IMR-90 (cell line): ENCODE results near the gene FNDC3B. TPM values are rescaled to one million over a fixed set of nuclear protein-coding genes. Genes with fewer than 3 reads are reported as not detected.

Source experiments
- ATAC-seq: fragments of 200-7000 bp; cut with Tn5 transposase; 2 replicates; pipeline ENCODE4 v1.9.1; 2020; ENCODE audit warnings: low read depth, mild to moderate bottlenecking, moderate library complexity
- BruUV-seq: library from RNA; stranded (reverse); fragments of 400-500 nt; replicated peaks from 2 replicates; lab custom pipeline; 2021; lab: Mats Ljungman, UMichigan
- CTCF ChIA-PET: fragments of 300-600 bp; formaldehyde crosslinking; extraction: SDS; loops from one replicate; lab custom pipeline; 2021; ENCODE audit warnings: antibody characterized with exemption; lab: Yijun Ruan, JAX
- POLR2A ChIA-PET: fragments of 300-600 bp; sonication (Branson Sonifier 250); formaldehyde crosslinking; loops from one replicate; lab custom pipeline; 2022; ENCODE audit warnings: antibody characterized with exemption; ENCODE audit not compliant: unreplicated experiment; lab: Charles Lee
- DNase-seq: peaks from one replicate; pipeline ENCODE4 v3.0.0; 2013
- H2AFZ ChIP-seq: replicated peaks from 2 replicates; pipeline ENCODE3; 2013; ENCODE audit warnings: low read length, mild to moderate bottlenecking; ENCODE audit not compliant: poor library complexity
- H2AK5ac ChIP-seq: 2 replicates; pipeline ENCODE4 v1.6.1; 2013; ENCODE audit warnings: low read depth, low read length, inconsistent platforms
- H2AK9ac ChIP-seq: replicated peaks from 2 replicates; pipeline ENCODE3; 2013; ENCODE audit warnings: mild to moderate bottlenecking, low read depth, low read length, moderate library complexity; ENCODE audit not compliant: poor library complexity
- H2BK120ac ChIP-seq: 2 replicates; pipeline ENCODE4 v1.6.1; 2013; ENCODE audit warnings: low read depth, low read length, inconsistent platforms
- H2BK15ac ChIP-seq: 3 replicates; pipeline ENCODE4 v1.6.1; 2013; ENCODE audit warnings: low read depth, low read length, inconsistent platforms
- H2BK20ac ChIP-seq: 2 replicates; pipeline ENCODE4 v1.6.1; 2013; ENCODE audit warnings: low read depth, mild to moderate bottlenecking, inconsistent platforms, low read length, moderate library complexity
- H2BK5ac ChIP-seq: 2 replicates; pipeline ENCODE4 v1.6.1; 2013; ENCODE audit warnings: mild to moderate bottlenecking, low read depth, low read length, inconsistent platforms; ENCODE audit not compliant: poor library complexity, severe bottlenecking
- H3K14ac ChIP-seq: replicated peaks from 2 replicates; pipeline ENCODE4 v1.6.1; 2013; ENCODE audit warnings: low read depth, low read length, inconsistent platforms
- H3K18ac ChIP-seq: 2 replicates; pipeline ENCODE4 v1.6.1; 2013; ENCODE audit warnings: low read depth, low read length, control low read depth
- H3K23ac ChIP-seq: 2 replicates; pipeline ENCODE4 v1.6.1; 2013; ENCODE audit warnings: low read depth, low read length, inconsistent platforms
- H3K27ac ChIP-seq: 2 replicates; pipeline ENCODE4 v1.5.1; 2013; ENCODE audit warnings: mild to moderate bottlenecking, control low read depth, low read length; ENCODE audit not compliant: insufficient read depth
- H3K27me3 ChIP-seq: 2 replicates; pipeline ENCODE4 v1.6.1; 2013; ENCODE audit warnings: low read length; ENCODE audit not compliant: control insufficient read depth, insufficient read depth
- H3K36me3 ChIP-seq: 2 replicates; pipeline ENCODE4 v1.6.1; 2013; ENCODE audit warnings: low read length, mixed read lengths; ENCODE audit not compliant: control insufficient read depth, insufficient read depth
- H3K4ac ChIP-seq: 2 replicates; pipeline ENCODE4 v1.6.1; 2013; ENCODE audit warnings: low read depth, low read length, inconsistent platforms
- H3K4me1 ChIP-seq: 2 replicates; pipeline ENCODE4 v1.6.1; 2013; ENCODE audit warnings: low read length, mixed read lengths; ENCODE audit not compliant: control insufficient read depth, insufficient read depth
- H3K4me2 ChIP-seq: 2 replicates; pipeline ENCODE4 v1.6.1; 2013; ENCODE audit warnings: low read depth, mild to moderate bottlenecking, control low read depth, low read length, moderate library complexity
- H3K4me3 ChIP-seq: 2 replicates; pipeline ENCODE4 v1.5.1; 2013; ENCODE audit warnings: low read depth, mild to moderate bottlenecking, control low read depth, low read length, moderate library complexity; ENCODE audit not compliant: insufficient read depth
- H3K56ac ChIP-seq: 2 replicates; pipeline ENCODE4 v1.6.1; 2013; ENCODE audit warnings: low read length, inconsistent platforms; ENCODE audit not compliant: insufficient read depth; ENCODE audit errors: extremely low read depth
- H3K79me1 ChIP-seq, 2 experiments: 2 replicates each; pipeline ENCODE4 v1.6.1; 2013; ENCODE audit warnings: low read length in 2 of 2, inconsistent platforms in 1 of 2, low read depth in 1 of 2
- H3K9ac ChIP-seq: 2 replicates; pipeline ENCODE4 v1.6.1; 2013; ENCODE audit warnings: low read depth, low read length, control low read depth
- H3K9me1 ChIP-seq: 2 replicates; pipeline ENCODE4 v1.6.1; 2013; ENCODE audit warnings: low read length, inconsistent platforms; ENCODE audit not compliant: insufficient read depth
- H3K9me3 ChIP-seq: 2 replicates; pipeline ENCODE4 v1.6.1; 2013; ENCODE audit warnings: low read length; ENCODE audit not compliant: control insufficient read depth, insufficient read depth
- H4K20me1 ChIP-seq: 2 replicates; pipeline ENCODE4 v1.6.1; 2013; ENCODE audit warnings: low read length, inconsistent platforms; ENCODE audit not compliant: insufficient read depth
- H4K5ac ChIP-seq: 2 replicates; pipeline ENCODE4 v1.6.1; 2013; ENCODE audit warnings: mild to moderate bottlenecking, low read depth, low read length, control low read depth
- H4K8ac ChIP-seq, 2 experiments: 2 replicates each; pipeline ENCODE4 v1.6.1; 2013; ENCODE audit warnings: low read depth in 2 of 2, low read length in 2 of 2, control low read depth in 1 of 2, inconsistent platforms in 1 of 2
- H4K91ac ChIP-seq: 2 replicates; pipeline ENCODE4 v1.6.1; 2013; ENCODE audit warnings: low read depth, low read length, inconsistent platforms; ENCODE audit not compliant: insufficient read depth
- BHLHE40 ChIP-seq: fragments of 150-350 bp; IDR thresholded peaks from 2 replicates; pipeline ENCODE4 v1.6.1; 2016; ENCODE audit warnings: mild to moderate bottlenecking, low read depth, low read length
- CEBPB ChIP-seq: IDR thresholded peaks from 2 replicates; pipeline ENCODE4 v1.6.1; 2012; ENCODE audit warnings: low read depth, low read length, improper control_type of control experiment
- CHD1 ChIP-seq: IDR thresholded peaks from 2 replicates; pipeline ENCODE4 v1.6.1; 2012; ENCODE audit warnings: low read depth, low read length, improper control_type of control experiment
- FOS ChIP-seq: fragments of 150-350 bp; IDR thresholded peaks from 2 replicates; pipeline ENCODE4 v1.6.1; 2016; ENCODE audit warnings: low read depth, low read length
- MAFK ChIP-seq: IDR thresholded peaks from 2 replicates; pipeline ENCODE4 v1.6.1; 2012; ENCODE audit warnings: low read depth, low read length, improper control_type of control experiment
- MAZ ChIP-seq: IDR thresholded peaks from 2 replicates; pipeline ENCODE4 v1.6.1; 2012; ENCODE audit warnings: low read depth, mild to moderate bottlenecking, low read length, improper control_type of control experiment, moderate library complexity, borderline replicate concordance
- MXI1 ChIP-seq: IDR thresholded peaks from 2 replicates; pipeline ENCODE4 v1.6.1; 2012; ENCODE audit warnings: low read depth, mild to moderate bottlenecking, low read length, moderate library complexity, borderline replicate concordance
- NFE2L2 ChIP-seq: fragments of 150-350 bp; IDR thresholded peaks from 2 replicates; pipeline ENCODE4 v1.6.1; 2016; ENCODE audit warnings: low read depth, mild to moderate bottlenecking, low read length
- POLR2A ChIP-seq: IDR thresholded peaks from 2 replicates; pipeline ENCODE4 v1.6.1; 2012; ENCODE audit warnings: mild to moderate bottlenecking, low read depth, low read length
- RAD21 ChIP-seq: IDR thresholded peaks from 2 replicates; pipeline ENCODE4 v1.6.1; 2012; ENCODE audit warnings: low read length, improper control_type of control experiment
- RCOR1 ChIP-seq: IDR thresholded peaks from 2 replicates; pipeline ENCODE4 v1.6.1; 2012; ENCODE audit warnings: mild to moderate bottlenecking, low read length, improper control_type of control experiment; ENCODE audit not compliant: insufficient replicate concordance
- RFX5 ChIP-seq: IDR thresholded peaks from 2 replicates; pipeline ENCODE4 v1.8.0; 2012; ENCODE audit warnings: low read depth, mild to moderate bottlenecking, low read length, moderate library complexity
- SMC3 ChIP-seq: fragments of 150-350 bp; IDR thresholded peaks from 2 replicates; pipeline ENCODE4 v1.6.1; 2016; ENCODE audit warnings: low read depth, mild to moderate bottlenecking, antibody characterized with exemption, low read length, moderate library complexity
- WGBS, 2 experiments: methylation state at CpG; one replicate each; pipeline versions ENCODE4 v1.1.5 to v1.1.7; 2013; ENCODE audit warnings: missing lambda C conversion rate in 2 of 2; ENCODE audit not compliant: insufficient read length in 1 of 2; ENCODE audit errors: extremely low coverage in 2 of 2; 5-methylcytosine and 5-hydroxymethylcytosine counted together
- dilution Hi-C: fragments of 300-500 bp; cut with HindIII; formaldehyde crosslinking; loops from one replicate; pipeline ENCODE4 v1.14.3; 2018; ENCODE audit warnings: low sequenced_read_pairs; ENCODE audit not compliant: unreplicated experiment
- in situ Hi-C: fragments of 300-500 bp; cut with MboI; formaldehyde crosslinking; loops from 3 replicates; pipeline ENCODE4 v1.14.3; 2019; ENCODE audit warnings: low sequenced_read_pairs, inconsistent platforms, mixed read lengths
- intact Hi-C: fragments of 100-400 bp; cut with micrococcal nuclease; formaldehyde crosslinking; loops from 2 replicates; pipeline ENCODE4 v1.10.0; 2022
- polyA plus RNA-seq, 3 experiments: library from polyadenylated mRNA; depleted of rRNA; stranded (reverse); fragments of >200 nt; gene quantifications; 2 replicates each; pipeline ENCODE4 v1.2.3, GENCODE V29; 2012; ENCODE audit warnings: low replicate concordance in 1 of 3
- total RNA-seq: library from RNA; depleted of rRNA; stranded (reverse); fragments of >200 nt; gene quantifications from 2 replicates; pipeline ENCODE4 v1.2.3, GENCODE V29; 2012
- TF ChIP-seq, protein P1 (sequence below): fragments of 150-350 bp; IDR thresholded peaks from 2 replicates; pipeline ENCODE4 v1.6.1; 2017; ENCODE audit warnings: mild to moderate bottlenecking, antibody characterized with exemption, low read length, low read depth
- TF ChIP-seq, protein P2 (sequence below): fragments of 150-350 bp; IDR thresholded peaks from 2 replicates; pipeline ENCODE4 v1.6.1; 2016; ENCODE audit warnings: low read depth, mild to moderate bottlenecking, low read length, moderate library complexity, borderline replicate concordance
- TF ChIP-seq, protein P3 (sequence below): conservative IDR thresholded peaks from 2 replicates; pipeline ENCODE4 v1.5.1; 2012; ENCODE audit warnings: mild to moderate bottlenecking, low read depth, low read length, improper control_type of control experiment

Gene FNDC3B
- total and polyA plus RNA-seq, 2 of the 4 experiments (the other 2 are of a cell fraction), result 23.9 to 150 TPM

DNA sequence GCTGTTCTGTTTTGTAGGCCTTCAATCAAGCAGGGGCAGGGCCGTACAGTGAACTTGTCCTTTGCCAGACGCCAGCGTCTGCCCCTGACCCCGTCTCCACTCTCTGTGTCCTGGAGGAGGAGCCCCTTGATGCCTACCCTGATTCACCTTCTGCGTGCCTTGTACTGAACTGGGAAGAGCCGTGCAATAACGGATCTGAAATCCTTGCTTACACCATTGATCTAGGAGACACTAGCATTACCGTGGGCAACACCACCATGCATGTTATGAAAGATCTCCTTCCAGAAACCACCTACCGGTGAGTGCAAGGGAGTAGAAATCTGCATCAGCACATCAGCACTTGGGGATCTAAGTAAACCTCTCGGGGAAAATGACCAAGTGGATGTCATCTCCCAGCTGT lies 313.4 kb downstream of the FNDC3B start:
- TF ChIP-seq, protein P1, sequence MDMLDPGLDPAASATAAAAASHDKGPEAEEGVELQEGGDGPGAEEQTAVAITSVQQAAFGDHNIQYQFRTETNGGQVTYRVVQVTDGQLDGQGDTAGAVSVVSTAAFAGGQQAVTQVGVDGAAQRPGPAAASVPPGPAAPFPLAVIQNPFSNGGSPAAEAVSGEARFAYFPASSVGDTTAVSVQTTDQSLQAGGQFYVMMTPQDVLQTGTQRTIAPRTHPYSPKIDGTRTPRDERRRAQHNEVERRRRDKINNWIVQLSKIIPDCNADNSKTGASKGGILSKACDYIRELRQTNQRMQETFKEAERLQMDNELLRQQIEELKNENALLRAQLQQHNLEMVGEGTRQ, result no peak
- TF ChIP-seq MXI1 (no peak), BHLHE40 (no peak), RCOR1 (no peak), MAZ (no peak), RFX5 (no peak), RAD21 (no peak), SMC3 (no peak), NFE2L2 (no peak), POLR2A (no peak), FOS (no peak), MAFK (no peak), CEBPB (no peak), CHD1 (no peak)
- TF ChIP-seq, protein P2, sequence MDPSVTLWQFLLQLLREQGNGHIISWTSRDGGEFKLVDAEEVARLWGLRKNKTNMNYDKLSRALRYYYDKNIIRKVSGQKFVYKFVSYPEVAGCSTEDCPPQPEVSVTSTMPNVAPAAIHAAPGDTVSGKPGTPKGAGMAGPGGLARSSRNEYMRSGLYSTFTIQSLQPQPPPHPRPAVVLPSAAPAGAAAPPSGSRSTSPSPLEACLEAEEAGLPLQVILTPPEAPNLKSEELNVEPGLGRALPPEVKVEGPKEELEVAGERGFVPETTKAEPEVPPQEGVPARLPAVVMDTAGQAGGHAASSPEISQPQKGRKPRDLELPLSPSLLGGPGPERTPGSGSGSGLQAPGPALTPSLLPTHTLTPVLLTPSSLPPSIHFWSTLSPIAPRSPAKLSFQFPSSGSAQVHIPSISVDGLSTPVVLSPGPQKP, result no peak
- TF ChIP-seq, protein P3, sequence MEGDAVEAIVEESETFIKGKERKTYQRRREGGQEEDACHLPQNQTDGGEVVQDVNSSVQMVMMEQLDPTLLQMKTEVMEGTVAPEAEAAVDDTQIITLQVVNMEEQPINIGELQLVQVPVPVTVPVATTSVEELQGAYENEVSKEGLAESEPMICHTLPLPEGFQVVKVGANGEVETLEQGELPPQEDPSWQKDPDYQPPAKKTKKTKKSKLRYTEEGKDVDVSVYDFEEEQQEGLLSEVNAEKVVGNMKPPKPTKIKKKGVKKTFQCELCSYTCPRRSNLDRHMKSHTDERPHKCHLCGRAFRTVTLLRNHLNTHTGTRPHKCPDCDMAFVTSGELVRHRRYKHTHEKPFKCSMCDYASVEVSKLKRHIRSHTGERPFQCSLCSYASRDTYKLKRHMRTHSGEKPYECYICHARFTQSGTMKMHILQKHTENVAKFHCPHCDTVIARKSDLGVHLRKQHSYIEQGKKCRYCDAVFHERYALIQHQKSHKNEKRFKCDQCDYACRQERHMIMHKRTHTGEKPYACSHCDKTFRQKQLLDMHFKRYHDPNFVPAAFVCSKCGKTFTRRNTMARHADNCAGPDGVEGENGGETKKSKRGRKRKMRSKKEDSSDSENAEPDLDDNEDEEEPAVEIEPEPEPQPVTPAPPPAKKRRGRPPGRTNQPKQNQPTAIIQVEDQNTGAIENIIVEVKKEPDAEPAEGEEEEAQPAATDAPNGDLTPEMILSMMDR, result no peak
- ATAC-seq, result no peak
- Histone ChIP-seq H3K36me3 (peaks cover 33% of the 10 kb centered on the region), H2BK120ac (no peak overlapping the region), H3K9me1 (peaks cover 7% of the 10 kb centered on the region), H4K8ac (no peak overlapping the region), H4K5ac (no peak overlapping the region), H3K79me1 (peaks cover 15 to 50% of the 10 kb centered on the region in 2 experiments), H3K9me3 (no peaks in the 10 kb centered on the region), H3K14ac (no peak overlapping the region), H3K4me1 (peaks cover 8% of the 10 kb centered on the region), H2BK15ac (no peak overlapping the region), H3K4me2 (no peak overlapping the region), H3K23ac (no peak overlapping the region), H3K18ac (no peak overlapping the region), H3K4ac (no peak overlapping the region), H4K91ac (no peak overlapping the region), H2AK9ac (no peak overlapping the region), H3K9ac (no peak overlapping the region), H2BK5ac (no peak overlapping the region), H2AK5ac (no peak overlapping the region), H3K4me3 (no peak overlapping the region), H4K20me1 (peaks cover 32% of the 10 kb centered on the region), H3K27me3 (no peaks in the 10 kb centered on the region), H2AFZ (no peak overlapping the region), H3K56ac (no peak overlapping the region), H2BK20ac (no peak overlapping the region), H3K27ac (no peak overlapping the region)
- intact Hi-C loops (no loop called here), in situ Hi-C loops (no loop called here), dilution Hi-C loops (no loop called here)
- ChIA-PET POLR2A (no interaction called here), CTCF (interaction anchor here (0.7 kb wide), 1 partner anchor 206 kb away, joined by 3 read pairs; no protein-coding TSS in a partner anchor)
- 96% methylated on average over 3 of the region's 10 CpGs; no CpG with 5 or more reads in 1 of the 2 experiments for WGBS, 2 experiments
- no TSS peak for BruUV-seq
- DNase-seq, result no peak
